PFSK-1 (cell line): ENCODE results near the gene PAPSS2.

Experiments
- SIN3A ChIP-seq: IDR thresholded peaks from 2 replicates; pipeline ENCODE4 v1.6.1; 2012; ENCODE audit warnings: mild to moderate bottlenecking, low read length, moderate library complexity, borderline replicate concordance; ENCODE audit not compliant: insufficient read depth
- TAF1 ChIP-seq: IDR thresholded peaks from 2 replicates; pipeline ENCODE4 v1.6.1; 2012; ENCODE audit warnings: low read length, control low read depth, borderline replicate concordance; ENCODE audit not compliant: insufficient read depth
- TF ChIP-seq, protein P1 (sequence below), 2 experiments: IDR thresholded peaks; 2 replicates each; pipeline versions ENCODE4 v1.6.1 to v1.8.0; 2011 to 2012; ENCODE audit warnings: low read depth in 2 of 2, low read length in 2 of 2, control low read depth in 1 of 2, inconsistent platforms in 1 of 2, mild to moderate bottlenecking in 1 of 2, moderate library complexity in 1 of 2; ENCODE audit not compliant: insufficient read depth in 1 of 2

- TF ChIP-seq, protein P1, sequence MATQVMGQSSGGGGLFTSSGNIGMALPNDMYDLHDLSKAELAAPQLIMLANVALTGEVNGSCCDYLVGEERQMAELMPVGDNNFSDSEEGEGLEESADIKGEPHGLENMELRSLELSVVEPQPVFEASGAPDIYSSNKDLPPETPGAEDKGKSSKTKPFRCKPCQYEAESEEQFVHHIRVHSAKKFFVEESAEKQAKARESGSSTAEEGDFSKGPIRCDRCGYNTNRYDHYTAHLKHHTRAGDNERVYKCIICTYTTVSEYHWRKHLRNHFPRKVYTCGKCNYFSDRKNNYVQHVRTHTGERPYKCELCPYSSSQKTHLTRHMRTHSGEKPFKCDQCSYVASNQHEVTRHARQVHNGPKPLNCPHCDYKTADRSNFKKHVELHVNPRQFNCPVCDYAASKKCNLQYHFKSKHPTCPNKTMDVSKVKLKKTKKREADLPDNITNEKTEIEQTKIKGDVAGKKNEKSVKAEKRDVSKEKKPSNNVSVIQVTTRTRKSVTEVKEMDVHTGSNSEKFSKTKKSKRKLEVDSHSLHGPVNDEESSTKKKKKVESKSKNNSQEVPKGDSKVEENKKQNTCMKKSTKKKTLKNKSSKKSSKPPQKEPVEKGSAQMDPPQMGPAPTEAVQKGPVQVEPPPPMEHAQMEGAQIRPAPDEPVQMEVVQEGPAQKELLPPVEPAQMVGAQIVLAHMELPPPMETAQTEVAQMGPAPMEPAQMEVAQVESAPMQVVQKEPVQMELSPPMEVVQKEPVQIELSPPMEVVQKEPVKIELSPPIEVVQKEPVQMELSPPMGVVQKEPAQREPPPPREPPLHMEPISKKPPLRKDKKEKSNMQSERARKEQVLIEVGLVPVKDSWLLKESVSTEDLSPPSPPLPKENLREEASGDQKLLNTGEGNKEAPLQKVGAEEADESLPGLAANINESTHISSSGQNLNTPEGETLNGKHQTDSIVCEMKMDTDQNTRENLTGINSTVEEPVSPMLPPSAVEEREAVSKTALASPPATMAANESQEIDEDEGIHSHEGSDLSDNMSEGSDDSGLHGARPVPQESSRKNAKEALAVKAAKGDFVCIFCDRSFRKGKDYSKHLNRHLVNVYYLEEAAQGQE (IDR thresholded peaks at IDR 0.05; ENCODE audit: insufficient read depth in 1 of 2, low read depth in 2 of 2, low read length in 2 of 2), result no peak
- TF ChIP-seq SIN3A (no peak), TAF1 (no peak)
These were observed 62.1 kb downstream of the PAPSS2 start for GRCh38 chr10:87721781-87722180.
